HFF-Myc (cell line): Measurements from ENCODE around the gene RAET1G.
"Not testable (repeated sequence)": the region's sequence is repeated elsewhere in the genome, so short reads cannot be mapped to it uniquely, and the experiment has no call there.

Experiments
- DNase-seq: peaks from one replicate; pipeline ENCODE4 v3.0.0-alpha.2; 2011; ENCODE audit warnings: low read depth; ENCODE audit errors: extremely low read depth
- H3K4me3 ChIP-seq: replicated peaks from 2 replicates; pipeline ENCODE4 v1.5.1; 2011; ENCODE audit warnings: low read depth, mild to moderate bottlenecking, control low read depth, low read length
- CTCF ChIP-seq: IDR thresholded peaks from 2 replicates; pipeline ENCODE4 v1.5.1; 2012; ENCODE audit warnings: mild to moderate bottlenecking, low read depth, low read length, control low read depth; ENCODE audit errors: missing control alignments

The RAET1G gene

GRCh38 chr6:149917679-149918078 lies 5.2 kb downstream of the RAET1G start:
- no peak for TF ChIP-seq CTCF
- no peak overlapping the region for H3K4me3 ChIP-seq
- no peak for DNase-seq

- TF ChIP-seq CTCF, result no peak
- no peak overlapping the region for H3K4me3 ChIP-seq
- DNase-seq, result no peak
Measured at GRCh38 chr6:149915970-149916865, 6.7 kb downstream of the RAET1G start.

GRCh38 chr6:149913540-149914240 lies 9.2 kb downstream of the RAET1G start:
- TF ChIP-seq CTCF, result no peak
- H3K4me3 ChIP-seq, result no peak overlapping the region
- no peak for DNase-seq

GRCh38 chr6:149913085-149913484 lies 9.8 kb downstream of the RAET1G start:
- TF ChIP-seq CTCF, result no peak
- DNase-seq, result no peak
- H3K4me3 ChIP-seq, result no peak overlapping the region

GRCh38 chr6:149912680-149913079 lies 10.2 kb downstream of the RAET1G start:
- H3K4me3 ChIP-seq, DNase-seq: not testable (repeated sequence)

- H3K4me3 ChIP-seq, result no peak overlapping the region
- DNase-seq, result no peak
- no peak for TF ChIP-seq CTCF
Measured at GRCh38 chr6:149910721-149911151, 12.2 kb downstream of the RAET1G start.

- TF ChIP-seq CTCF, result no peak
- H3K4me3 ChIP-seq, result no peak overlapping the region
- DNase-seq, result no peak
Measured at GRCh38 chr6:149909701-149910470, 13.0 kb downstream of the RAET1G start.

- DNase-seq, H3K4me3 ChIP-seq: not testable (repeated sequence)
Measured at GRCh38 chr6:149908480-149908879, 14.4 kb downstream of the RAET1G start.
